NOMO-1 treated with DMSO at 0.1 percent for 48 hours (cell line): Measurements from ENCODE around the gene KIF26B.

ENCODE experiments used
- DNase-seq: peaks from one replicate; lab custom pipeline; 2025; ENCODE audit not compliant: unreplicated experiment; lab: John Stamatoyannopoulos, UW

Gene KIF26B

GRCh38 chr1:245542365-245542764 lies 387.6 kb downstream of the KIF26B start:
- no peak for DNase-seq

GRCh38 chr1:245544236-245544635 lies 389.5 kb downstream of the KIF26B start:
- DNase-seq, result no peak

GRCh38 chr1:245546875-245547274 lies 392.1 kb downstream of the KIF26B start:
- no peak for DNase-seq

- no peak for DNase-seq
Measured at GRCh38 chr1:245549996-245550719, 395.4 kb downstream of the KIF26B start.

GRCh38 chr1:245550720-245551043 lies 395.9 kb downstream of the KIF26B start:
- no peak for DNase-seq

- no peak for DNase-seq
Measured at GRCh38 chr1:245551536-245551935, 396.8 kb downstream of the KIF26B start.

- DNase-seq, result no peak
Measured at GRCh38 chr1:245552331-245552730, 397.5 kb downstream of the KIF26B start.

- DNase-seq, result no peak
Measured at GRCh38 chr1:245556057-245556456, 401.3 kb downstream of the KIF26B start.

- no peak for DNase-seq
Measured at GRCh38 chr1:245558069-245558468, 403.3 kb downstream of the KIF26B start.

- no peak for DNase-seq
Measured at GRCh38 chr1:245560316-245560859, 405.6 kb downstream of the KIF26B start.

GRCh38 chr1:245561665-245562234 lies 407.0 kb downstream of the KIF26B start:
- no peak for DNase-seq

- no peak for DNase-seq
Measured at GRCh38 chr1:245566134-245566533, 411.3 kb downstream of the KIF26B start.

- DNase-seq, result no peak
Measured at GRCh38 chr1:245566952-245567351, 412.2 kb downstream of the KIF26B start.

- no peak for DNase-seq
Measured at GRCh38 chr1:245571815-245572294, 417.1 kb downstream of the KIF26B start.

GRCh38 chr1:245572709-245573108 lies 417.9 kb downstream of the KIF26B start:
- DNase-seq, result no peak

GRCh38 chr1:245575710-245576109 lies 420.9 kb downstream of the KIF26B start:
- no peak for DNase-seq

- DNase-seq, result no peak
Measured at GRCh38 chr1:245576323-245576722, 421.5 kb downstream of the KIF26B start.

- DNase-seq, result no peak
Measured at GRCh38 chr1:245577191-245578157, 422.7 kb downstream of the KIF26B start.

GRCh38 chr1:245578308-245578707 lies 423.5 kb downstream of the KIF26B start:
- no peak for DNase-seq

- no peak for DNase-seq
Measured at GRCh38 chr1:245578771-245579170, 424.0 kb downstream of the KIF26B start.

GRCh38 chr1:245579881-245580280 lies 425.1 kb downstream of the KIF26B start:
- no peak for DNase-seq
